Measurements from ENCODE around the gene STOX2.

DNA sequence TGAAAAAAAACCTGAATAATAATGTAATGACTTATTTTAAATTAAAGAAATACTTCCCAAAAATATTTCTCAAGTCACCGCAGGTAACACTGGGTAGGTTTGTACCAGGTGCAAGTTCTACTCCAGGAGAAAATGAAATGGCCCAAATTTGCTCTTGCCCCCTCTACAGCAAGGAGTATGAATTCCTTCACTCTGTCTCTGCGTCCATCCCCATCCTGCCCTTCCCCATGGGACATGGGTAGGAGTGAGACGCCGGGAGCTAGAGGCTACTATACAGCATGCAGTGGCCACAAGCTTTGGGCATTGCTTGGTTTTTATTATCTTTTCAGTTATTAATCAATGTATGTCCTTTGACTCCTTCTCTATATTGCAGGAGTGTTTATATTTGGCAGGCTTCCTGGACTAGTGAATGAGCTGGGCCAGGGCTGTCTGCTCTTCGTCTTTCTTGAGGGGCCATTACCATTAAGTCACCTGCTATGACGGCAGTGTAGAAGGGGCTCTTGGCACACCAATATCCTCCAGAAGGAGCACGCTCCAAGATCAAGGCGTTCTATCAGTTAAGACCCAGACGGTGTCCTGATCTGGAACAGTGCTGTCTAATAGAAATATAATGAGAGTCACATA is 162.9 kb downstream of the STOX2 start:
- no peak for TF ChIP-seq EP300 (IDR thresholded peaks at IDR 0.05; ENCODE audit: low read depth in 2 of 2, low read length in 2 of 2)
- no peak for TF ChIP-seq EP300 (CRISPR knock-in tag; IDR thresholded peaks at IDR 0.05; ENCODE audit: borderline replicate concordance)
- no peak for TF ChIP-seq WIZ (CRISPR knock-in tag; IDR thresholded peaks at IDR 0.05)
- no peak for TF ChIP-seq ZFYVE20 (CRISPR knock-in tag; IDR thresholded peaks at IDR 0.05; ENCODE audit: borderline replicate concordance, low read depth)
- TF ChIP-seq SP2 (CRISPR knock-in tag; IDR thresholded peaks at IDR 0.05), result no peak
- no peak for TF ChIP-seq HMG20B (CRISPR knock-in tag; conservative IDR thresholded peaks at IDR 0.05)
- TF ChIP-seq MLX (CRISPR knock-in tag; IDR thresholded peaks at IDR 0.05), result no peak
- TF ChIP-seq PBX3 (CRISPR knock-in tag; IDR thresholded peaks at IDR 0.05; ENCODE audit: borderline replicate concordance), result no peak
- no peak for TF ChIP-seq MTF1 (CRISPR knock-in tag; IDR thresholded peaks at IDR 0.05)
- no peak for TF ChIP-seq NR2C2 (CRISPR knock-in tag; IDR thresholded peaks at IDR 0.05; ENCODE audit: borderline replicate concordance)
- no peak for TF ChIP-seq NR2F1 (CRISPR knock-in tag; IDR thresholded peaks at IDR 0.05)
- no peak for TF ChIP-seq ZNF138 (CRISPR knock-in tag; IDR thresholded peaks at IDR 0.05; ENCODE audit: low read depth)
- TF ChIP-seq USF2 (IDR thresholded peaks at IDR 0.05; ENCODE audit: low read depth, low read length), result no peak
- no peak for TF ChIP-seq USF2 (CRISPR knock-in tag; IDR thresholded peaks at IDR 0.05; ENCODE audit: borderline replicate concordance)
